ENCODE results near the gene KCNQ1. TPM values are rescaled to one million over a fixed set of nuclear protein-coding genes. Genes with fewer than 3 reads are reported as not detected.

Gene KCNQ1
- polyA plus RNA-seq, 1 of the 3 experiments (the other 2 are of a cell fraction), result 0.05 TPM

GRCh38 chr11:2799881-2800654 lies 355.3 kb downstream of the KCNQ1 start:
- CTCF ChIA-PET, result interaction anchor here (0.8 to 3.3 kb wide), 2 partner anchors 85 to 268 kb away, joined by 3 to 16 read pairs; partner anchors contain the start of gene CDKN1C
- TF ChIP-seq TEAD4 (IDR thresholded peaks at IDR 0.05; ENCODE audit: borderline replicate concordance, insufficient read depth), result no peak
- TF ChIP-seq EP300 (IDR thresholded peaks at IDR 0.05; ENCODE audit: borderline replicate concordance in 1 of 2, low read depth in 1 of 2, low read length in 1 of 2), result no peak
- no peak for TF ChIP-seq NRF1 (IDR thresholded peaks at IDR 0.05; ENCODE audit: low read depth, low read length)
- TF ChIP-seq FOSL2 (IDR thresholded peaks at IDR 0.05; ENCODE audit: borderline replicate concordance, low read depth), result no peak
- TF ChIP-seq MXI1 (IDR thresholded peaks at IDR 0.05; ENCODE audit: low read depth, low read length), result no peak
- no peak for TF ChIP-seq JUND (IDR thresholded peaks at IDR 0.05)
- no peak for TF ChIP-seq RAD21 (IDR thresholded peaks at IDR 0.05; ENCODE audit: low read length)
- no peak for TF ChIP-seq RFX5 (IDR thresholded peaks at IDR 0.05; ENCODE audit: low read length)
- no peak for TF ChIP-seq EZH2phosphoT487 (IDR thresholded peaks at IDR 0.05; ENCODE audit: borderline replicate concordance, low read depth)

GRCh38 chr11:2800655-2801531 lies 356.1 kb downstream of the KCNQ1 start:
- ChIA-PET POLR2A (no interaction called here), CTCF (interaction anchor here (0.8 to 3.3 kb wide), 2 partner anchors 84 to 269 kb away, joined by 3 to 16 read pairs; partner anchors contain the start of gene CDKN1C)
- Histone ChIP-seq H3F3A (replicated peaks; ENCODE audit: insufficient read depth) (no peaks in the 10 kb centered on the region), H3K9me2 (no peaks in the 10 kb centered on the region), H3K4me1 (ENCODE audit: control insufficient read depth in 1 of 2, insufficient read depth in 2 of 2, low read depth in 1 of 2, low read length in 1 of 2) (peaks cover 0 to 2% of the 10 kb centered on the region in 2 experiments; a peak in 1 of 4 replicates), H3K27me3 (ENCODE audit: insufficient read depth) (no peaks in the 10 kb centered on the region), H2AFZ (ENCODE audit: low read depth) (no peak overlapping the region), H3K79me2 (ENCODE audit: insufficient read depth) (no peaks in the 10 kb centered on the region), H3K4me2 (no peak overlapping the region), H3K9me3 (no peaks in the 10 kb centered on the region), H3K4me3 (ENCODE audit: low read depth in 2 of 2, low read length in 1 of 2) (no peak overlapping the region), H4K20me1 (ENCODE audit: insufficient read depth) (no peaks in the 10 kb centered on the region), H3K36me3 (replicated peaks in 1 of 2; ENCODE audit: control insufficient read depth in 1 of 2, insufficient read depth in 2 of 2, low read length in 1 of 2) (no peaks in the 10 kb centered on the region), H3K9ac (no peak overlapping the region), H3K27ac (ENCODE audit: low read depth in 2 of 2, low read length in 1 of 2) (no peak overlapping the region)
- WGBS (ENCODE audit: low lambda C conversion rate), result 64% methylated on average over 11 of the region's 12 CpGs
- DNase-seq, result no peak
- TF ChIP-seq RAD21 (IDR thresholded peaks at IDR 0.05; ENCODE audit: low read length) (no peak), FOXJ3 (CRISPR knock-in tag; IDR thresholded peaks at IDR 0.05) (no peak), MEF2A (IDR thresholded peaks at IDR 0.05; ENCODE audit: borderline replicate concordance, low read depth) (no peak), MXI1 (IDR thresholded peaks at IDR 0.05; ENCODE audit: low read depth, low read length) (no peak), EP300 (IDR thresholded peaks at IDR 0.05; ENCODE audit: borderline replicate concordance in 1 of 2, low read depth in 1 of 2, low read length in 1 of 2) (no peak), EZH2phosphoT487 (IDR thresholded peaks at IDR 0.05; ENCODE audit: borderline replicate concordance, low read depth) (no peak), JUND (IDR thresholded peaks at IDR 0.05) (no peak), TEAD4 (IDR thresholded peaks at IDR 0.05; ENCODE audit: borderline replicate concordance, insufficient read depth) (no peak), RCOR1 (IDR thresholded peaks at IDR 0.05; ENCODE audit: low read length) (no peak), ELF1 (IDR thresholded peaks at IDR 0.05) (no peak), FOSL2 (IDR thresholded peaks at IDR 0.05; ENCODE audit: borderline replicate concordance, low read depth) (no peak), NRF1 (IDR thresholded peaks at IDR 0.05; ENCODE audit: low read depth, low read length) (no peak), MAX (IDR thresholded peaks at IDR 0.05; ENCODE audit: low read depth) (no peak), REST (IDR thresholded peaks at IDR 0.05; ENCODE audit: low read depth, low read length) (no peak)

More at GRCh38 chr11:2799881-2800654, 355.3 kb downstream of the KCNQ1 start:
- no peak overlapping the region for H3K4me2 ChIP-seq
- H3K79me2 ChIP-seq (ENCODE audit: insufficient read depth), result no peaks in the 10 kb centered on the region
- no peak overlapping the region for H3K27ac ChIP-seq (ENCODE audit: low read depth in 2 of 2, low read length in 1 of 2)
- POLR2A ChIA-PET, result no interaction called here
- H3K9me2 ChIP-seq, result no peaks in the 10 kb centered on the region
- WGBS (ENCODE audit: low lambda C conversion rate), result 66% methylated on average over 10 of the region's 15 CpGs
- no peaks in the 10 kb centered on the region for H3K27me3 ChIP-seq (ENCODE audit: insufficient read depth)
- H3K9me3 ChIP-seq, result no peaks in the 10 kb centered on the region
- H3K4me1 ChIP-seq (ENCODE audit: control insufficient read depth in 1 of 2, insufficient read depth in 2 of 2, low read depth in 1 of 2, low read length in 1 of 2), result peaks cover 0 to 2% of the 10 kb centered on the region in 2 experiments; a peak in 1 of 4 replicates
- DNase-seq, result no peak
- H3K36me3 ChIP-seq (replicated peaks in 1 of 2; ENCODE audit: control insufficient read depth in 1 of 2, insufficient read depth in 2 of 2, low read length in 1 of 2), result no peaks in the 10 kb centered on the region
- no peaks in the 10 kb centered on the region for H4K20me1 ChIP-seq (ENCODE audit: insufficient read depth)
- H3F3A ChIP-seq (replicated peaks; ENCODE audit: insufficient read depth), result no peaks in the 10 kb centered on the region
- no peak overlapping the region for H3K9ac ChIP-seq
- no peak overlapping the region for H3K4me3 ChIP-seq (ENCODE audit: low read depth in 2 of 2, low read length in 1 of 2)
- H2AFZ ChIP-seq (ENCODE audit: low read depth), result no peak overlapping the region

All from SK-N-SH (cell line).